Fibroblast of skin of left quadriceps (primary cell): Measurements from ENCODE around the gene ZNF3.

ENCODE experiments used
- DNase-seq, 2 experiments: peaks; one replicate each; pipeline ENCODE4 v3.0.0-alpha.2; 2013; ENCODE audit warnings: low read depth in 2 of 2

ZNF3 gene

GRCh38 chr7:100053215-100053614 lies 28.3 kb downstream of the ZNF3 start:
- peak in 1 of 2 experiments; percentile 9 for DNase-seq

DNA sequence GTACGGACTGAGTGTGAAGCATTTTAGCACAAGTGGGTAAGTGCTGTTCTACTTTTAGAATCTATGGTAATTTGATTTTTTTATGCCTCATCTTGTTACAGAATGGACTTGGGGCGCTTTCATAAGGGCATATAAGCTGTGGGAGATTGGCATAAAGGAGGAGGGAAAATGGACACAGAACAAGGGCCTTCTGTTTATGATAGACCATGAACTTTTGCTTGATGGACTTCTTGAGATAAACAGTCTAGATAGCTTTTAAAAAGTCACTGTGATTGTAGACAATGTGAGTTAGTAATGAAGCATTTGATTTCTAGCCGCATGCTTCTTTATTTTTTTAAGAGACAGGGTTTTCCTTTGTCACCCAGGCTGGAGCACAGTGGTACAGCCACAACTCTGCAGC lies 29.9 kb downstream of the ZNF3 start:
- no peak for DNase-seq

DNA sequence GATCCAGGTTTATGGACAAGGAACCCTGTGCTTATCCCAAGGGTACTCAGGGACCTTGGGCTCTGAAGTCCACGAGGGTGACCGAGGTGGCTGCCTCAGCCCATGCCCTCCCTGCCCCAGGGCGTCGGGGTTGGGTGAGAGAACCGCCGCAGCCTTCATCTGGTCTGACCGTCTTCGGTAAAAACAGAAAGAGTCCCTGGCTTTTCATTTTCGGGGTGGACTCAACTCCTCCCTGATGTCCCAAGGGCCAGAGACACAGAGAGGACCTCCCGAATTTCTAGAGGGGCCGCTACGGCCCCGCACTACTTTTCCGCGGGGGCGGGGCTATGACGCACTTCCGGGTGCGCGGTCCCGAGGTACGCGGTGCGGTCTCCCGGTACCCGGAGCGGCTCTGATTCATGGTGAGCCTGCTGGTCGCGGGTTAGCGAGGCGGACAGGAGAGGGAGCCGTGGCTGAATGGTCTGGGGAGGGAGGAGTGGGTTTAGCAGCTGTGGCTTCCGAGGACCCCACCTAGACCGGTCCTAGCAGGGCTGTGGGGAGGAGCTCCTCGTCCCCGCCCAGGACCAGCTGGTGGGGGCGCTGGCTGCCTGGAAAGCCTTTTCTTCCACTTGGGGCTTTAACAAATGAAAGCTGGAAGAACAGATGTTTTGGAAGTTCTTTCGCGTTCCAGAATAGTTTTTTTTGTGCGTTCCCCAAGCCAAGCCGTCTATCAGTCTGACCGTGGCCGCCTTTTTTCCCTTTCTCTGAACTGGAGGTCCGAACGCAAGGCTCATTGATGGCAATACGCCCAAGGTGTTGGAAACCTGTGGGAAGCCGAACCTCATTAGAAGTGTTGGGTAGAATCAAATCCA lies 31.9 kb downstream of the ZNF3 start, which contains the start of gene ZSCAN21:
TSS of gene ZSCAN21 (plus strand) at position 334 of the 851 bp plus-strand sequence. CDS start 7,233 bp downstream, outside the sequence.
- DNase-seq = peak; percentile 61 to 65

DNA sequence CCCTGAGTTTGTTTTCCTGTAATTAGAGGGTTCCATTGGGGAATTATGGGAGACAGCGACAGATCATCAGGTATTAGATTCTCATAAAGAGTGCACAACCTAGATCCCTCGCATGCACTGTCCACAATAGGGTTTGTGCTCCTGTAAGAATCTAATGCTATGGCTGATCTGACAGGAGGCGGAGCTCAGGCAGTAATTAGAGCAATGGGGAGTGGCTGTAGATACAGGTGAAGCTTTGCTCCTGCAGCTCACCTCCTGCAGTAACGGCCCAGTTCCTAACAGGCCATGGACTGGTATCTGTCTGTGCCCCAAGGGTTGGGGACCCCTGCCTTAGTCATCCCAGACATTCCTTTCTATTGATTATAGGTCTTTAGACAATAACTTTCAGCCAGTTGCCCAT lies 32.8 kb downstream of the ZNF3 start:
- DNase-seq = no peak

DNA sequence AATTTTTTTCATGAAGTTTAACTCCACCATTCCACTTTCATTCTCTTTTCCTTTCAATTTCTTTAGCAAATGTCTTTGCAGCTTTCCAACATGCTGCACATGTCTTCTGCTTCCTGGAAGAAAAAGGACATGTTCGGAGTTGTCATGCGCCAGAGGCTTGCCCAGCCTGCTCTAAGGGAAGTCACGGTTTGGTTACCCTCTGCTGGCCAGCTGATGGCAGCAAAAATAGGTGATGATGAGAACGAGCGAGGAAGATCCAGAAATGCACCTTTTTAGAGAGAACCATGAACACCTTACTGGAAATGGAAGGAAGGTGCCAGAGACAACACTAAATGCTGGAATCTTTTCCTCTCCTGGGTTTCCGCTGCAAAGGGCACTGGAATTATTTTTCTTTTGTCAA lies 36.8 kb downstream of the ZNF3 start:
- no peak for DNase-seq

- no peak for DNase-seq
Measured at GRCh38 chr7:100040575-100040974, 40.9 kb downstream of the ZNF3 start.

DNA sequence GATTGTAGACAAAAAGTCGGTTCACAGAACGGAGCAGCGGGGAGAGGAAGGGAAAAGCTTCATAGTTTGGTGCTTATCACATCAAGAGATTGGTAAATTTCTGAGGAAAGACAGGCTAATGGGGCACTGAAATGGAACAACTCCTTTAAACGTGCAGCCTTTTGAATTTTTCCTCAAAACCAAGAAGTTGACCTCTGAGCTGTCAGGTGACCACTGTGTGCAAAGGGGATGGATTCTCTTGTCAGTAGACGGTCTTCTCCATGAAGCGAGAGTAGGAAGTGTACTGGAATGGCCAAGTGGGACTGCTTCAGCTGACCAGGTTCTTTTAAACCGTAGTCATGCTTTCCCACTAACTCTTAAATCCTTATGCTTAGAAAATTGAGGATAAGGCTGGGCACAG lies 43.2 kb downstream of the ZNF3 start:
- DNase-seq = no peak

GRCh38 chr7:100035876-100036275 lies 45.6 kb downstream of the ZNF3 start:
- no peak for DNase-seq

- DNase-seq = no peak
Measured at GRCh38 chr7:100034871-100035510, 46.5 kb downstream of the ZNF3 start.

DNA sequence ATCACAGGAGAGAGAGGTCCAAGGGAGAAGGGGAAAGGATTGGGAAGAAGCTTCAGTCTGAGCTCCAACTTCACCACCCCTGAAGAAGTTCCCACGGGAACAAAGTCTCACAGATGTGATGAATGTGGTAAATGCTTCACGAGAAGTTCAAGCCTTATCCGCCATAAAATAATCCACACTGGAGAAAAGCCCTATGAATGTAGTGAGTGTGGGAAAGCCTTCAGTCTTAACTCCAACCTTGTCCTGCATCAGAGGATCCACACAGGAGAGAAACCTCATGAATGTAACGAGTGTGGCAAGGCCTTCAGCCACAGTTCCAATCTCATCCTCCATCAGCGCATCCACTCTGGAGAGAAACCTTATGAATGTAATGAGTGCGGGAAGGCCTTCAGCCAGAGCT lies 48.0 kb downstream of the ZNF3 start:
- no peak for DNase-seq

DNA sequence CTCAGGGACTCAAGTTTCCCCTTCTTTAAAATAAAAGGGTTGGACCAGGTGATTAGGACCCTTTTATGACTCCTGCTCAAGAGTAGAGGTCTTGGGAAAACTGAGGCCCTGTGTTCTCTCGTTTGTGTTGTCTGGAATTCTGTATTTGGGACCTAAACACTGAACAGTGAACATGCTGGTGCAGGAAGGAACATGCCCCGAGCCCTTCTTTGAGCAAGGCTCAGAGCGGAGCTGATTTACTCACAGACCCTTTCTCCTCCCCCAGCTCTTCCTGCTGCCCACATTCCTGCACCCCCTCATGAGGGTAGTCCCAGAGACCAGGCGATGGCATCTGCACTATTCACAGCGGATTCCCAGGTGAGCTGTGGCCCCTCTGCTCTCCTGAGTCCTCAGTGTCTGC lies 51.9 kb downstream of the ZNF3 start:
- no peak for DNase-seq

DNA sequence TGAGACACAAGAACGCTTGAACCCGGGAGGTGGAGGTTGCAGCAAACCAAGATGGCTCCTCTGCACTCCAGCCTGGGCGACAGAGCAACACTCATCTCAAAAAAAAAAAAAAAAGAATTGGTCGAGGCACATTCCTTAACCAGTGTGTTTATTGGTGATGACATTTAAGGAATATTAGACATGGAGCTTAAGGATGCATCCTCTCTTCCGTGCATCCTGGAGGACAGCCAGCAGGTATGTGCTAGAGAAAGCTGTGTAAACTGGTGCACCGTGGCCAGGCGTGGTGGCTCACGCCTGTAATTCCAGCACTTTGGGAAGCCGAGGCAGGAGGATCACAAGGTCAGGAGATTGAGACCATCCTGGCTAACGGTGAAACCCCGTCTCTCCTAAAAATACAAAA lies 54.3 kb downstream of the ZNF3 start:
- no peak for DNase-seq

- no peak for DNase-seq
Measured at GRCh38 chr7:100024020-100024619, 57.4 kb downstream of the ZNF3 start.

GRCh38 chr7:100023526-100023925 lies 58.0 kb downstream of the ZNF3 start:
- no peak for DNase-seq

DNA sequence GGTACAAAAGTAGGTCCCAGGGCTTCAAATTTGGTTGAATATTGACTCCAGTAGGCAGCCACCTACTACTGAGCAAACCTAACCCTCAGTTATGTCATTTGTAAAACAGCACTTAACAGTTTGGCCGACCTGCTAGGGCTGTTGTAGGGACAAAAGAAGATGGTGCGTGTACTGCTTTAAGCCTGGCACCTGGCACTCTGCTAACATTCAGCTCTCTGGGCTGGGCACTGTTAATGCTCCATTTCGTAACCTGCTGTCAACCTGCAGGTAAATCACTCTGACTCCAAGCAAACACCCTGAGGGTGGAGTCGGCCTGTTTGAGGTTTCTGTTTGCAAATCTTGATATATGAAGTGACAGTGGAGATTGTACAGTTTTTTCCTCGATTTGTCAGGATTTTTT lies 58.9 kb downstream of the ZNF3 start:
- no peak for DNase-seq

DNA sequence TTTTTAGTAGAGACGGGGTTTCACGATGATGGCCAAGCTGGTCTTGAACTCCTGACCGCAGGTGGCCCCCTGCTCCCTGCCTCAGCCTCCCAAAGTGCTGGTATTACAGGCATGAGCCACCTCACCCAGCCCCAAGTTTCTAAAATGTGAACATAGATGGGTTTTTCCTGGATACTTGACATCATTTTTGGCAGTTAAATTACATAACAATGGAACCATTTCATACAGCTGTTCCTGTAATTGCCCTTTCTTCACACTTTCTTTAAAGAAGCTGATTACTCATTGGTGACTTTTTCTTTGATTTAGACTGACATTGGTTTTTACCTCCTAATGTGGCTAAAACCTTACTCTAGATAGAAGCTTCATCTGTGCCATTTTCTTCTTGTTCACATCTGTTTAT lies 60.2 kb downstream of the ZNF3 start:
- no peak for DNase-seq
